Loucy (cell line): ENCODE data around the gene BTAF1.
A peak's percentile ranks its signal among the peaks of the same experiment; 100 is the strongest.

Experiments
- H2AFZ ChIP-seq: fragments of 200-600 bp; sonication (generic); 2 replicates; pipeline ENCODE4 v1.6.0; 2016; ENCODE audit warnings: antibody characterized with exemption, mild to moderate bottlenecking, low read length, moderate library complexity
- H3F3A ChIP-seq: fragments of 200-600 bp; 2 replicates; pipeline ENCODE4 v1.6.0; 2016; ENCODE audit warnings: antibody characterized with exemption, low read depth, mild to moderate bottlenecking
- H3K27me3 ChIP-seq: fragments of 200-600 bp; sonication (generic); 2 replicates; pipeline ENCODE4 v1.6.1; 2014; ENCODE audit warnings: low read length, mild to moderate bottlenecking; ENCODE audit not compliant: insufficient read depth, poor library complexity, severe bottlenecking
- H3K36me3 ChIP-seq: fragments of 200-600 bp; sonication (generic); 2 replicates; pipeline ENCODE4 v1.6.1; 2016; ENCODE audit warnings: low read length; ENCODE audit not compliant: insufficient read depth
- H3K4me1 ChIP-seq: fragments of 200-600 bp; sonication (generic); 2 replicates; pipeline ENCODE4 v1.5.1; 2014; ENCODE audit warnings: low read length, mild to moderate bottlenecking; ENCODE audit not compliant: insufficient read depth, poor library complexity, severe bottlenecking
- H3K4me2 ChIP-seq: fragments of 200-600 bp; sonication (generic); 2 replicates; pipeline ENCODE4 v1.6.0; 2014; ENCODE audit warnings: antibody characterized with exemption, low read length, low read depth, mild to moderate bottlenecking; ENCODE audit not compliant: poor library complexity, severe bottlenecking
- H3K4me3 ChIP-seq: fragments of 200-600 bp; sonication (generic); 2 replicates; pipeline ENCODE4 v1.5.1; 2014; ENCODE audit warnings: low read length, mild to moderate bottlenecking, mixed read lengths; ENCODE audit not compliant: poor library complexity, severe bottlenecking
- H3K79me2 ChIP-seq: fragments of 200-600 bp; sonication (generic); 2 replicates; pipeline ENCODE4 v1.6.1; 2014; ENCODE audit warnings: low read length; ENCODE audit not compliant: insufficient read depth
- H3K9ac ChIP-seq: fragments of 200-600 bp; sonication (generic); 2 replicates; pipeline ENCODE4 v1.6.0; 2014; ENCODE audit warnings: mild to moderate bottlenecking, low read depth, low read length, moderate library complexity; ENCODE audit not compliant: poor library complexity, severe bottlenecking
- H3K9me2 ChIP-seq: fragments of 200-600 bp; sonication (generic); replicated peaks from 2 replicates; pipeline ENCODE4 v1.6.1; 2016; ENCODE audit warnings: low read depth, low read length, mixed read lengths
- H3K9me3 ChIP-seq: fragments of 200-600 bp; sonication (generic); 2 replicates; pipeline ENCODE4 v1.6.1; 2014; ENCODE audit warnings: mild to moderate bottlenecking, antibody characterized with exemption, low read length, low read depth; ENCODE audit not compliant: insufficient read depth
- H4K20me1 ChIP-seq: fragments of 200-600 bp; sonication (generic); 2 replicates; pipeline ENCODE4 v1.6.0; 2014; ENCODE audit warnings: antibody characterized with exemption, low read length, mild to moderate bottlenecking; ENCODE audit not compliant: insufficient read depth, poor library complexity, severe bottlenecking
- EZH2phosphoT487 ChIP-seq: fragments of 200-600 bp; IDR thresholded peaks from 2 replicates; pipeline ENCODE4 v1.6.1; 2018; ENCODE audit warnings: antibody characterized with exemption, mild to moderate bottlenecking, moderate library complexity, borderline replicate concordance
- TF ChIP-seq, protein P1 (sequence below): fragments of 200-600 bp; sonication (generic); conservative IDR thresholded peaks from 2 replicates; pipeline ENCODE4 v1.5.1; 2014; ENCODE audit warnings: mild to moderate bottlenecking, antibody characterized with exemption, low read length

Gene BTAF1

DNA sequence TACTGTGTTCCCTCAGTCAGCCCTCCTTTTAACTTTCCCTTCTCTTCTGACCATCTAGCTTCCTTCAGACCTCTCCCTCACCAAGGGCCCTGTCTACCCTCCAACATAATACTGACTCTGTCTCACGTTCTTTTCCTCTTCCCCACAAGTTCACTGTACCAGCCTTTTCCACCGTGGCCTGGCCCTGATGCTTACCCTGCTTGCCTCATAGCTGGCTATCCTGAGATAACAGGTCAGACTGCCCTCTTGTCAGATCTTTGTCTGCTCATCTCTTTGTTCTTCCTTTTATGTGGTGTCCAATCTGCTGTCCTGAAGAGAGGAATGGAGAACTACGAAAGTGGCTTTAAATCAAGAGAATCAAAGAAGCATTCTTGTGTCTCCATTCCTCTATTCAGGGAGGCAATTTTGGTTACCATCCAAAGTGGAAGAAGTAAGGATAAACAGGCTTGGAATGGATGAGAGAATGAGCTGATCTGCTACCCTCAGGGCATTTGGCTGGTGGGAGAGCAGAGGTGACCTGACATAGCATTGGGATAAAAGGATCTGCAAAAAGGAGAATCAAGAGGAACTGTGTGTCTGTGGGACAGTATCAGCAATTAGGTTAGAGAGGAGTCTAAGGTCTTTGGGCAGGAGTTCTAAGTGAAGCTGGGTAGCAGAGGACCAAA is 8.1 kb downstream of the BTAF1 start:
- Histone ChIP-seq H3K9me2 (no peaks in the 10 kb centered on the region), H3K9me3 (no peaks in the 10 kb centered on the region), H2AFZ (no peak overlapping the region), H3K79me2 (peaks cover 91% of the 10 kb centered on the region), H3K9ac (peak overlapping the region; percentile 43), H3K4me3 (peak overlapping the region; percentile 5), H3K27me3 (no peaks in the 10 kb centered on the region), H3K4me1 (peaks cover 65% of the 10 kb centered on the region), H4K20me1 (peaks cover 71% of the 10 kb centered on the region), H3K36me3 (peaks cover 33% of the 10 kb centered on the region; the same call in 1 of the 2 replicates), H3K4me2 (peak overlapping the region; percentile 99), H3F3A (no peaks in the 10 kb centered on the region)
- TF ChIP-seq, protein P1, sequence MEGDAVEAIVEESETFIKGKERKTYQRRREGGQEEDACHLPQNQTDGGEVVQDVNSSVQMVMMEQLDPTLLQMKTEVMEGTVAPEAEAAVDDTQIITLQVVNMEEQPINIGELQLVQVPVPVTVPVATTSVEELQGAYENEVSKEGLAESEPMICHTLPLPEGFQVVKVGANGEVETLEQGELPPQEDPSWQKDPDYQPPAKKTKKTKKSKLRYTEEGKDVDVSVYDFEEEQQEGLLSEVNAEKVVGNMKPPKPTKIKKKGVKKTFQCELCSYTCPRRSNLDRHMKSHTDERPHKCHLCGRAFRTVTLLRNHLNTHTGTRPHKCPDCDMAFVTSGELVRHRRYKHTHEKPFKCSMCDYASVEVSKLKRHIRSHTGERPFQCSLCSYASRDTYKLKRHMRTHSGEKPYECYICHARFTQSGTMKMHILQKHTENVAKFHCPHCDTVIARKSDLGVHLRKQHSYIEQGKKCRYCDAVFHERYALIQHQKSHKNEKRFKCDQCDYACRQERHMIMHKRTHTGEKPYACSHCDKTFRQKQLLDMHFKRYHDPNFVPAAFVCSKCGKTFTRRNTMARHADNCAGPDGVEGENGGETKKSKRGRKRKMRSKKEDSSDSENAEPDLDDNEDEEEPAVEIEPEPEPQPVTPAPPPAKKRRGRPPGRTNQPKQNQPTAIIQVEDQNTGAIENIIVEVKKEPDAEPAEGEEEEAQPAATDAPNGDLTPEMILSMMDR = no peak
- no peak for TF ChIP-seq EZH2phosphoT487

DNA sequence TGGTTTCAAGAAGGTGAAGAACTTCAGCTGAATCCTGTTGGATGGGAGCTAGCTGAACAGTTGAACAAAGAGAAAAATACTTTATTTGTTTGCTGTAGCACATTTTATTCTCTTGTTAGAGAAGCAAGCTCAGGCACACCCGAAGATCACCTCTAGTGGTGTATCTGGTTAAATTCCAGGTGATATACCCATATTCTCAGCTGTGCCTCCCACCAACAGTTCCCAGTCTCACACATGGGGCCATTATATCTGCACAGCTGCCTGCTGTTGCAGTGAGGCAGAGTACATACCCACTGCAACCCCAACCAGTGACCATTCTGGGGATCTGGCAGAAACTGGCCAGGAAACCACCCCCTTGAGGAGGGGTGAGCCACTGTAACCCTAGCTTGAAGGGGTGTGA is 9.2 kb downstream of the BTAF1 start:
- peaks cover 89% of the 10 kb centered on the region for H3K79me2 ChIP-seq
- no peaks in the 10 kb centered on the region for H3K9me3 ChIP-seq
- TF ChIP-seq EZH2phosphoT487 = no peak
- TF ChIP-seq, protein P1 = peak; percentile 30
- no peaks in the 10 kb centered on the region for H3F3A ChIP-seq
- peaks cover 43% of the 10 kb centered on the region; the same call in 1 of the 2 replicates for H3K36me3 ChIP-seq
- H3K4me2 ChIP-seq = peak overlapping the region; percentile 53
- peaks cover 59% of the 10 kb centered on the region for H3K4me1 ChIP-seq
- H3K9ac ChIP-seq = no peak overlapping the region
- no peak overlapping the region for H3K4me3 ChIP-seq
- H4K20me1 ChIP-seq = peaks cover 68% of the 10 kb centered on the region
- H2AFZ ChIP-seq = no peak overlapping the region
- H3K9me2 ChIP-seq = no peaks in the 10 kb centered on the region
- H3K27me3 ChIP-seq = no peaks in the 10 kb centered on the region

DNA sequence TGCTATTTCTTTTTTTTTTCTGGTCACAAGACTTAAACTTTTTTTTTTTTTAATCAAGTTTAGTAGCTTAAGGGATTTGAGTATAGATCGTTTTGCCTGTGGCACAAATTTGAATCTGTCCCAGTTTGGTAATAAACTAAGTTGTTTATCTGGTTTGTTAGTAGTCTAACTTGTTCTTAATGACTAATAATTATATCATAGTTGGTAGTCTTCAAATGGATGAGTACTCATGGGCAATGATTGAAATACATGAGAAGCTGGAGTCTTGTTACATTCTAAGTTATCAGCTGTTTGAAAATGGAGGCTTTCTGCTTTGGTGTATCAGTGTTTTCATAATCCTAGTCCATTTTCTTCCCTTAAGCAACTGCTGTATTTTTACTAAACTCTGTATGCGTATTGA is 12.3 kb downstream of the BTAF1 start:
- Histone ChIP-seq H3K36me3 (peaks cover 55% of the 10 kb centered on the region; the same call in 1 of the 2 replicates), H2AFZ (no peak overlapping the region), H3K4me3 (no peak overlapping the region), H3K9me3 (no peaks in the 10 kb centered on the region), H3F3A (no peaks in the 10 kb centered on the region), H3K4me2 (no peak overlapping the region), H3K9ac (no peak overlapping the region), H3K27me3 (no peaks in the 10 kb centered on the region), H4K20me1 (peaks cover 48% of the 10 kb centered on the region), H3K4me1 (peaks cover 33% of the 10 kb centered on the region), H3K9me2 (no peaks in the 10 kb centered on the region), H3K79me2 (peaks cover 87% of the 10 kb centered on the region)
- TF ChIP-seq, protein P1 = no peak
- no peak for TF ChIP-seq EZH2phosphoT487
